Dermis microvascular lymphatic vessel endothelial cell (primary cell): ENCODE results near the gene GTF2F2. TPM values are rescaled to one million over a fixed set of nuclear protein-coding genes. Genes with fewer than 3 reads are reported as not detected.

Source experiments
- DNase-seq, 2 donors: peaks; one replicate each; pipeline versions ENCODE4 v3.0.0 to v3.0.0-alpha.2; 2010; ENCODE audit warnings: low read depth in 2 of 2
- total RNA-seq: library from RNA; depleted of rRNA; stranded (reverse); fragments of >200 nt; gene quantifications from 2 replicates; pipeline ENCODE4 v1.2.1, GENCODE V29; 2014

GTF2F2 gene
- total RNA-seq, 1 donor from 2014 or later: 15.0 TPM

DNA sequence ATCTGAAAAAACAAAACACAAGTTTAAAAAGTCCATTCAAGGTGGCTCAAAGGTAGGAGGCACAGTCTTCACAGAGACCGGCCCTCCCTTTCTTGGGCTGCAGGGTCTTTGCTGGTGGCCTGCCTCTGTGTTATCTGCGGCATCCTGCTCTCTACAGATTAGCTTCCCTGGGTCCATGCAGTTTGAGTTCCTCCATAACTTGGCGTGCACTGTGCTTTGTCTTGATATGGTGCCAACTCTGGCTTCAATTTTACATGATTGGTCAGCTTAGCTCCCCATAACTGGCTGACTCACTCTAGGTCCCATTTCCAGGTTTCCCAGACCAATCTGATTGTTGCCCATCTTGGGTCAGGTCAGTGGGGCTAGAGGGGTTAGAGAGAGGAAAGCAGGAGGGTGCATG is 178.9 kb downstream of the GTF2F2 start:
- peak; percentile 48 to 51 for DNase-seq

DNA sequence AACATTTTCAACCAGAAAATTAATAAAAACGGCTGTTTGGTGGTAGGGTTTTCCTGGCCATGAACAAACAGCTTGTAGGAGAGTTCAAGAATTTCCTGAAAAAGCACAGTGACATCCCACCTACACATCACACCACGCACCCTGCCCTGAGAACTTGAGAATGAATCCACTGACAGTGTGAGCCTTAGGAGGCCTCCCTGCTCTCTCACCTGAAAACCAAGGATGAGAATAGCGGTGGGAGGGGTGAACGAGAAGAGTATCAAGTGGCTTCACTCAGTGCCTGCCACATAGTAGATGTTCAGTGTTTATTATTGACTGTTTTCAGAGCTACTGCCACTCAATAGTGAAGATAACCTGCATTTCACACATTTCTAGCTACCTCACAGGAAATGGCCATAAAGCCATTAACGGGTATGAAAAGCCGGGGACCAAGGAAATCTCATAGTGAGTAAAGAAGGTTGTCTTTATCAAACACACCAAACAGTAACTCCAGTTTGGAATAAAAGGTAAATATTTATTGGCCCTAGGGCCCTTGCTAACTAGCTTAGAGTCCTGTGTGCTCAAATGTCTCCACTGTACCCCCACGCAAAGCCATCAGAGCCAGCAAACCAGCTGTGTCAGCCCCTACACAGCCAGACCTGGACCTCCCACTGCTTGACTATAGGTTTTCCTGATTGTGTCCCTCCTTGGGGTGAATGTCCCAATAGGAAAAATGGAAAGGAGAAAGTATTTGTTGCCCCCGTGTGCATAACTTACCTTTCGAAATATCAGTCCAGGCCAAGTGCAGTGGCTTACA is 180.1 kb downstream of the GTF2F2 start:
- no peak for DNase-seq

DNA sequence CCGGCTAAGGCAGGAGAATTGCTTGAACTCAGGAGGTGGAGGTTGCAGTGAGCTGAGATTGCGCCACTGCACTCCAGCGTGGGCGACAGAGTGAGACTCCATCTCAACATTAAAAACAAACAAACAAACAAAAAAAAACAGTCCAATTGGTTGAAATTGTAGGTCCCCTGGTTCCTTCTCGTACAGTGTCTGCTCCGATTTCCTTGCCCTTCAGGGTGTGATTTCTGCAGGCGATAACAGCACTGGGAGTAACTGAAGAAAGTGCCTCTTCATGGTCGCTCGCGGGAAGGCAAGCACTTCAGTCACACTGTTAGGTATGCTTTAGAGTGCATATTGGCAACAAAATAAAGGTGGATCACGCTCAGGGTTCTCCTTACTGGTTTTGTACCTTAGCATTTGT is 181.0 kb downstream of the GTF2F2 start:
- no peak for DNase-seq

DNA sequence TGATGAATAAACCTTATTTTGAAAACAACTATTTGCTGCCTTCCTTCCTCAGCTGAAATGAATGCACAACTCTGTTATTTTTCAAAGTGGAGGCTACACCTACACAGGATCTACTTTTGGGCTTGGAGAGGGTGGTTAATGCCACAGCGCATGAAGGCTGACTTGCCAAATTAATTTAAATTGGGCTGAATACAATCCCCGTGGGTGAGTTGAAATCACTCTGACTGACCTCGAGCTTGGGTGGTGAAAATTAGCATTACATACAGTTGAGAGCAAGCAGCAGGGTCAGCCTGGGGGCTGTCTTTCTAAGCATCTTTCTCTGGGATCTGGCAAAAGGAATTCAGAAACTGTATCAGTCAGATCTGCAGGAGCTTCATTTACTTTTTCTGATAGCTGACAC is 182.2 kb downstream of the GTF2F2 start:
- no peak for DNase-seq

DNA sequence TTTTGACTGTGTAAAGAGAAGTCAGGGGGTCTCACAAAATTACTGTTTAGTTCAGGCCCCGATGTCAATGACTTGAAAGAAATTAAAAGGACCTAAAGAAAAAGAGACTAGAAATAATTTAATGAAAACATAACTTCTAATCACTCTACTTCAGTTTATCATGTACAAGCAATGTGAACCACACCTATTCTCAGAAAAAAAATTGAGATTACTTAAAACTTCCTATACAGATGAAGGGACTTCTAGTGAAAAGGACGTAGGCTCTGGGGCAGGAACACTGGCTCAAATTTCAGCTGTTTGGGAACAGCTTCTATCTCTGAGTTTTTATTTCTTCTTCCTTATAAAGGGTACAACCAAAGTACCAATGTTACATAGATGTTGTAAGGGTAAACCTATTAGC is 182.7 kb downstream of the GTF2F2 start:
- no peak for DNase-seq

DNA sequence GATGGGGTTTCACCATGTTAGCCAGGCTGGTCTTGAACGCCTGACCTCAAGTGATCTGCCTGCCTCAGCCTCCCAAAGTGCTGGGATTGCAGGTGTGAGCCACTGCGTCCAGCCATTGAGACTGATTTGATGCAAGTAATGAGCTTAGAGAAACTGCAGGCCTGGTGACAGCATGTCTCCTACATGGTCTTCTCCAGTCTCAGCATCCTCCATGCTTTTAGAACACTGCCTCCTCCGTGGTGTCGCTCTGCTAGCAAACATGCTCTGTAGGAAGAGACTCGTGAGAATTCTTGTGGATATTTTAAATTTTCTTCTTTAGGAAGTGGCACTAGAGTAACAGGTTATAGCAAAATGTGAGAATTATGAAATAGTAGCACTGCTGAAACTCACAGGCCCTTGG is 183.6 kb downstream of the GTF2F2 start:
- no peak for DNase-seq

DNA sequence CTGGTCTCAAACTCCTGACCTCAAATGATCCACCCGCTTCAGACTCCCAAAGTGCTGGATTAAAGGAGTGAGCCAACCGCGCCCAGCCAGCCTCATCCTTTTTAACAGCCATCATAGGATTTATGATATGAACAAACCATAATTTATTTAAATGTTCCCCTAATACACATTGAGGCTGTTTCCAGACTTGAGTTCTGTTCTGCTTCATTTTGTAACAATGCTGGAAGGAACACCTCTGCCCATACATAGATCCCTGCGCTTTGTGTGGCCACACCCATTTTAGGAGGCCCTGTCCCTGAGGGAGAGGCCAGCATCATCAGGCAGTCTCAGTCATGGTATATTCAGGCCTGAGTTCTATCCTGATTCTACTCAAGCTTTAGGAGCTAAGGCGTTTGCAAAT is 184.8 kb downstream of the GTF2F2 start:
- no peak for DNase-seq

DNA sequence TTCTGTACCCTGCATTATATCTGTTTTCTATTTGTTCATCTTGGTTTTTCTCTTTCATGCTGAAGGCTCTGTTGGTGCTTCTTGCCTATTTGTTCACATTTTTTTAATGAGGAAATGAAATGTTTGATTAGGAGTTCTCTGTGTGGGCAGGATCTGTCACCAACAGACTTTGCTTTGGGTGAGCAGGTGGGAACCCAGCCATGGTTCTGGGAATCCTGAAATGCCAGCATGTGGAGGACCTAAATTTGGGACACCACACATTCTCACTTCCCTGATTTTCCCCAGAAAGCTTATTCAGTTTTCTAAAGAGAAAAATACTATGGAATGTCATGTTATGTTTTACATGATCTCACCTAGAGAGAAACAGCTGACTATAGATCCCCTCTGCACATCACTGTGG is 186.7 kb downstream of the GTF2F2 start:
- DNase-seq: no peak

DNA sequence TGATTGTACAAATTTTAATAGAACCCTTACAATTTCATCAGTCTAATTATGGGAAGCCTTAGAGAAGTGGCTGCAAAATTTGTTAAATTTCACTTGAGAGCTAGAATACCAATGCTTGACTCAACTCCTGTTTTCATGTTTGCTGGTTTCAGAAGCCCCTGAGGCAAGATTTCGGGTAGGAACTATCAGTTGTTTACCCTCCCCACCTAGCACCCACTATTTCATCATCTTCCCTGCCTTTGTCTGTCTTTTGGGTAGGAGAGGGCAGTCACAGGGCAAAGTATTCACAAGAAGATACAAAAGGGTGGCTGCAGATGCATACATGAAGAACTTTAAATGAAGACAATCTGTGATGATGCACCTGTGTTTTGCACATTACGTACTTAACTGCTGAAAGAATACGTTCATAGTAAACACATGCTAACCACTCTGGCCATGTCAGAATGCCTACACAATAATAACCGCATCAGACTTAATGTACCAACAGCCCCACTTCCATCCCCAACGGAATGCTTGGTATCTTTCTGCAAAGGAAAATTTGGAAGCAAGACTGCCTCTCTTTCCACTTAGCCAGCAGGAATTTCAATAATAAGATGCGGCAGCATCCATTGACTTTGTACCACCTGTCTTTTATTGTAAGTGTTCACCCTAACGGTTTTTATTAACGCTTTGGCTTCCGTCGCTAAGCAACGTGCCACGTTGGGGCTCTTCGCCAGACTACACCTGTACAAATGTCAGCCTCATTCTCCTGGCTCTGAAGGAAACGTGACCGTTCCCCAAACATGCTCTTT is 190.2 kb downstream of the GTF2F2 start:
- DNase-seq: no peak

DNA sequence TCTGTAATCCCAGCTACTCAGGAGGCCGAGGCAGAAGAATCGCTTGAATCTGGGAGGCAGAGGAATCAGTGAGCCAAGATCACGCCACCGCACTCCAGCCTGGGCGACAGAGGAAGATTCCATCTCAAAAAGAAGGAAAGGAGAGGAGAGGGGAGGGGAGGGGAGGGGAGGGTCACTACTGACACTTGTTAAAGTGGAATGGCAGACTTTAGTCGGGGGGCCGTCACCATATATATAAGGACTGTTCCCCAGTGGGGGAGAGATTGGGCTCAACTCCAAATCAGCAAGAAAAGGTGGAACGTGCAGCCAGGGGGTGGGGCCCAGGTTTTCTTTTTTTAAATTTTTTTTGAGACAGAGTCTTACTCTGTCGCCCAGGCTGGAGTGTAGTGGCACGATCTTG is 194.5 kb downstream of the GTF2F2 start:
- no peak for DNase-seq

DNA sequence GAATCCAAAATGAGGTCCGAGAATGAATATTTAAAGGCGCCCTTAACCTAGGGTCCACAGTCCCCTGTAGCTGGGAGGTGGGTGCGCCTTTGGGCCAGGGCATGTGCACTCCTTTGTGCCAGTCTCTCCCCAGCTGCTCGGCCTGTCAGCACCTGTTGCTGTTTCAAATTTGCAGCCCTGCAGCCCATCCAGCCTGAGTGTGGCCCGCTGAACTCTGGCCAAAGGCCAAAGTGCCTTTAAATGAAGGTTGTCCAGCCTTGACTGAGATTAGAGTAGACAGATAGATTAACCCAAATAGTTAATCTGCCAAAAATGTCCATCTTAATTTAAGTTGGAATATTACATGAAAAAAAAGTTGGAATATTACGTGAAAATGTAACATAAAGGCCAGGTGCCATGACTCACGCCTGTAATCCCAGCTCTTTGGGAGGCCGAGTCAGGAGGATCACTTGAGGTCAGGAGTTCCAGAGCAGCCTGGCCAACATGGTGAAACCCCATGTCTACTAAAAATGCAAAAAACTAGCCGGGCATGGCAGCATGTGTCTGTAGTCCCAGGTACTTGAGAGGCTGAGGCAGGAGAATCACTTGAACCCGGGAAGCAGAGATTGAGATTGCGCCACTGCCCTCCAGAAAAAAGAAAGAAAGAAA is 195.3 kb downstream of the GTF2F2 start:
- no peak for DNase-seq

DNA sequence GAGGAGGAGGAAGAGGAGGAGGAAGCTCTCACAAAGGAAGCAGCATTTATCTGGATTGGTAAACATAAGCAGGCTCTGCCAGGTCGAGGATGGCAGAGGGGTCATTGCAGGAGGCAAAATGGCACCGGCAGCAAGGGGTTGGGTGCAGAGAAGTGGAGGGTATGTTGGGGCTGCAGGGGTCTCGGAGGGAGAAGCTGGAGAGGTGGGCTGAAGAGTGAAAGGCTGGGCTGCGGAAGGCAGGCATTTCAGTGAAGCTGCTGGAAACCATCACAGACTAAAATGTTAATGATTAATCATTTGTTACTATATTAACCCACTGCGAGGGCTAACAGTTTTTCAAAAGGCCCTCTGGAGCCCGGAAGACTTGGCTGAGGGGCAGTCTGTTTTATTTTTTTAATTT is 196.0 kb downstream of the GTF2F2 start:
- no peak for DNase-seq

DNA sequence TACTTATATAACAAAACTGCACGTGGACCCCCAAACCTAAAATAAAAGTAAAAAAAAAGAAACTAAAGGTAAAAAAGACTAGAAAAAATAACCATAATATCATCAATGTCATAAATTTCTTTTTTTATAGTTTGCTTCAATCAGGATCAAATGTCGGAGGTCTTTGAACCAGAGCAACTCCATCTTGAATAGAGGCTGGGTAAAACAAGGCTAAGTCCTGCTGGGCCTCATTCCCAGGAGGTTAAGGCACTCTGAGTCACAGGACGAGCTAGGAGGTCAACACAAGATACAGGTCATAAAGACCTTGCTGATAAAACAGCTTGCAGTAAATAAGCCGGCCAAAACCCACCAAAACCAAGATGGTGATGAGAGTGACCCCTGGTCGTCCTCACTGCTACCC is 196.7 kb downstream of the GTF2F2 start:
- no peak for DNase-seq

DNA sequence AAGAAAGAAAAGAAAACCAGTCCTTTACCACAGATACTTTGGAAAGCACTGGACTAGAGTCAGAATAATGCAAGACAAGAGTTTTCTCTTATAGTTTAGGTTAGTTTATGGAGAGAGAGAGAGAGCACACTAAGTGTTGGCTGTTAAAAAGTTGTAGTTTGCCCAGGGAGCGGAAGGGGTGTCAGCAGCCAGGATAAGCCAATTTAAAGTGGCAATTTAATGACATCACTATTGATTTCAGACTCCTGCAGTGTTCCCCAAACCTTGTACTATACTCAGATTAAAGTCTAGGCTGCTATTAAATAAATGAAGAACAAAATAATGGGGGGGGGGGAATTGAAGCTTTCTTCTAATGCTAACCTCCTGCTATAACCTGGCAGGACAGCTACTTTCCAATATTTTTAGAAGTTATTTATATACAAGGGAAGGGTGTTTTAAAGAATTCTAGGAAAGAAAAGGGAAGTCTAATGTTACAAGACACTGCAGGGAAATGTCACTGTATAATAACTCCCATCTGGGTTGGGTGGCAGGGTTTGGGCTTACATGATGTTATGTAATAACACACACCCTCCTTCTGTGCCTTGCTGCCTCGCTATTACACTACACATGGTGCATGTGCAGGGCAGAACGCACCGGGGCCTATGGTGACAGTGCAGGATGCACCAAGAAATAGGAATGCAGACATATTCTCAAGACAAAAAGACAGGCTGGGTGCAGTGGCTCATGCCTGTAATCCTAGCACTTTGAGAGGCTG is 200.7 kb downstream of the GTF2F2 start:
- DNase-seq: no peak

DNA sequence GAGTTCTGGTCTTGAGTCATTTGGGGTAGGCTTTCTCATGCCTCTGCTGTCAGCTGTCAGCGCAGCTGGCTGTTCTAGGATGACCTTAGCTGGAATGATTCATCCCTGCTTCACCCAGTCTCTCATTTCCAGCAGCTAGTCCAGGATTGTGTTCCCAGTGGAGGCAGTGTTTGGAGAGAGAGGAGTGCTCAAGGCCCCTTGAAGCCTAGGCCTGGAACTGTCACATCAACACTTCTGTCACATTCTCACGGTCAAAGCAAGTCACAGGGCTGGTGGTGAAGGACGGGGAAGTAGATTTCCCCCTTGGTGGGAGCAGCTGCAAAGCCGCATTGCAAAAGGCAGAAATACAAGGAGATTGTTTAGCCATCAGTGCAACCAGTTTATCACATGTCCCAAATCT is 205.5 kb downstream of the GTF2F2 start:
- peak in 1 of 2 donors; percentile 87 for DNase-seq

DNA sequence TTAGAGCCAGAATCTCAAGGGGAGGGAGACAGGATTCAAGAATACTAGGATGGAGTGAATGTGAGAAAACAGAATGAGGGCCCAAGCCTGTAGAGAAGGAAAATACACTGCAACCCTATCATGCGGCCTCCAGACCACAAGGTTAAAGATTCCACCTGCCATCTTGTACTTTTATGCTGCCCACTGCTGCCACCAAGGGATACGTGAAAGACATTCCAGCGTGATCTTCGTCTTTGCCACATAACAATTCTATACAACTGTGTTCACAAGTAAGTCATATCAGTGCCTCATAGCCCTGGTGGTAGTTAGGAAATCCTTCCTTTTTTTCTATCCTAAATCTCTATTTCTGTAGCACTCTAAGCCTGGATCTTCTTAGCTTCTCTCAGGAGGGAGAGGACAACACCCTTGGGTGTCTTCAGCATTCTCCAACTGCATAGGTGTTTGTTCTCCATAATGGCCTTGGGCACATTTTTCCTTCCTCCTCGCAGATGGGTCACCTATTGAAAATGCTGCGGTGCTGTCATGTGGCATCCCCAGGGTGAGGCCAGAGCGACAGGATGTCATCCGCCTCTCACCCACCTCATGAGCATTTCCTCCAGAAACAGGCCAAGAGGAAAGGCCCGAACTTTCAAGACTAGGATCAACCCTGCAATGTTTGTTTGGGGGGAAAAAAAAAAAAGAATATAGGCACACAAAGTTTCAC is 207.1 kb downstream of the GTF2F2 start:
- no peak for DNase-seq

DNA sequence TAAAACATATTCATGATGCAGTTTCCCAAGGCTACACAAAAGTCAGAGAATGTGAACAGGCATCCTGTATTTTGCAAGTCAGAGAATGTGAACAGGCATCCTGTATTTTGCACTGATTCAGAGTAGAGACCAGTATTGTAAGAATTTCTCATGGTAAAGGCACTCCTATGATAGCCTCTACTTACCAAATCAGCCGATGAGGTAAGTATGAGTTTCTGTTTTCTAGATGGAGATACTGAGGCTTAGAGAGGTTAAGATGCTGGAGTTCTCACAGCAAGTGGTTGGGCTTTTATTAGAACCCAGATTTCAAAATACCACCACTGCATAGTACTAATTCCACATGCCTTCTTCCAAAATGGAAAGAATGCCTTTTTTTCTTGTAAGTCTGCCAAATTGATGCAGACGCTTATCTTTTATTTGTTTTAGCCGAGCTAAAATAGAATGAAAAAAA is 208.4 kb downstream of the GTF2F2 start:
- peak in 1 of 2 donors; percentile 29 for DNase-seq

DNA sequence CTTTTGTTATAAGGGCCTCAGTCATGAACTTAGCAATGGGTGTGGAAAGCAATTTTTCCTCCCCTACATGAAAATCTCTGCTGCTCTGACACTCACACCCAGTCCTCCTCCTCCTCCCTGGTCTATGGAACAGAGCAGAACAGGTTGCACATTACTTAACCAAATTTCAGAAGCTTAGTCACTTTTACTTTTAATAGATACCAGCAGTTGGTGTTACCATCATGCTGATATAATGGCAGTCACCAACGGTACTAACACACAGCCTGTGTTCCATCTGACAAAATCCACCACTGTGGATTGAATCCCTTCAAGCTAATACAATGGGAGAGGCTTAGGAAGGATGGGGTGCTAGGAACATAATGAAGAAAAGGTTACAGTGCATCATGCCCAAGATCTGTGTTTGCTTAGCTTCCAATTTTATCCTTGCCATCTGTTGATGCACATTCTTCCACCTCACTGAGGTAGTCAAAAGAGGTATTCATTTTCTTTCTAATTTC is 210.9 kb downstream of the GTF2F2 start:
- no peak for DNase-seq

DNA sequence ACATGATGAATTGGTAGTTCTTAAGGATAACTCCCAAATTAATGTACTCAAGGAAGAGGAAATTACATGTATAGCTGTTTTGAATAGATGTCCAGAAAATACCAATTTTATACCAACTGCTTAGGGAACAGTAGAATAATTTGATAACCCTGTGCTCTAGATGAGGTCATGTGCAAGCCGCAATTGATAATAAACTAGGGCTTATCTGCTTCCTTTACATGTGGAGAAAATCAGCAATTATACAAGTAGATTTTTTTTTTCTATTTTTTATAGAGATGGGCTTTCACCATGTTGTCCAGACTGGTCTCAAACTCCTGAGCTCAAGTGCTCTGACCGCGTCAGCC is 211.4 kb downstream of the GTF2F2 start:
- no peak for DNase-seq

DNA sequence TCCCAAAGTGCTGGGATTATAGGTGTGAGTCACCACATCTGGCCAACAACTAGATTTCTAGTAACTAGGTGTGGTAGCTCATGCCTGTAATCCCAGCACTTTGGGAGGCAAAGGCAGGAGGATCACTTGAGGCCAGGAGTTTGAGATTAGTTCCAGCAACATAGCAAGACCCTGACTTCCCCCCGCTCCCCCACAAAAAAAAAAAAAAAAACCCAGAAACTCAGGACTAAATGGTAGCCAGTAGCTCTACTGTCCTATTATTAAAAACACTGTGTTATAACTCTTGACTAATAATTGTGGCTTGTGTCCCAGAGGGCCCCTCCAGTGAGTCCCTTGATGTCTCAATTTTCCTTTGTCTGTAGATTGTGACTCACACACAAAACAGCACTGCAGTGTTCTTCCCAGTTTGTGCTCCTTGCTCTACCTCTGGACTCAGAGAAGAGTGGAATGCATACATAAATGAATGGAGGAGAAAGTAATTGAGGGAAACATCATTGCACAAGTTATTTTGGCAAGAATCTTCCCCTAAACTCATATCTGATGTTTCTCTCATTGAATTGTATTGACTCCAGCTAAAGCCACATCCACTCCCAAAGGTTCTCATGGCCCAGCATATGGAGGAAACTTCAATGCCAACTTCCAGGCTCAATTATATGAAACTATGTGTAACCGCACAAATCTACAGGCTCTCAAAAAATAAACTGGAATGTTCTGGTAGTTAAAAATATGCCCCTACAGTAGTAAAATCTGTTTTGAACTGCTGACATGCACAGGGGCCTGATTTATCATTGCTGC is 211.9 kb downstream of the GTF2F2 start:
- peak in 1 of 2 donors; percentile 72 for DNase-seq
